Mesenchymal stem cell (in vitro differentiated cells and primary cell): ENCODE measurements around the gene SPTBN1.

ENCODE experiments used
- DNase-seq: peaks from one replicate; pipeline ENCODE4 v3.0.0-alpha.2; 2013
- H2AFZ ChIP-seq: one replicate; pipeline ENCODE4 v1.6.1; 2013; ENCODE audit warnings: low read depth, mild to moderate bottlenecking, control low read depth, inconsistent platforms, low read length, moderate library complexity
- H2AK5ac ChIP-seq: 2 replicates; pipeline ENCODE4 v1.6.1; 2013; ENCODE audit warnings: low read length, moderate library complexity, mild to moderate bottlenecking, inconsistent platforms; ENCODE audit not compliant: severe bottlenecking
- H2BK120ac ChIP-seq: one replicate; pipeline ENCODE4 v1.6.1; 2013; ENCODE audit warnings: low read depth, mild to moderate bottlenecking, inconsistent platforms, low read length, moderate library complexity
- H2BK12ac ChIP-seq, 2 experiments: one replicate each; pipeline ENCODE4 v1.6.1; 2013; ENCODE audit warnings: inconsistent platforms in 2 of 2, low read length in 2 of 2, mild to moderate bottlenecking in 2 of 2, moderate library complexity in 2 of 2, control low read depth in 1 of 2
- H2BK15ac ChIP-seq: one replicate; pipeline ENCODE4 v1.6.1; 2013; ENCODE audit warnings: mild to moderate bottlenecking, low read depth, inconsistent platforms; ENCODE audit not compliant: poor library complexity, severe bottlenecking
- H2BK5ac ChIP-seq: 2 replicates; pipeline ENCODE4 v1.6.1; 2013; ENCODE audit warnings: low read depth, mild to moderate bottlenecking, low read length, control low read depth, inconsistent platforms; ENCODE audit not compliant: poor library complexity, severe bottlenecking
- H3K14ac ChIP-seq, 2 experiments: one replicate each; pipeline ENCODE4 v1.6.1; 2013; ENCODE audit warnings: inconsistent platforms in 2 of 2, low read length in 2 of 2, control low read depth in 1 of 2, mild to moderate bottlenecking in 1 of 2, moderate library complexity in 1 of 2
- H3K18ac ChIP-seq, 2 experiments: one replicate each; pipeline ENCODE4 v1.6.1; 2013; ENCODE audit warnings: inconsistent platforms in 2 of 2, low read length in 2 of 2, control low read depth in 1 of 2, low read depth in 1 of 2, mild to moderate bottlenecking in 1 of 2
- H3K23ac ChIP-seq, 2 experiments: one replicate each; pipeline ENCODE4 v1.6.1; 2013; ENCODE audit warnings: inconsistent platforms in 2 of 2, low read length in 2 of 2, mild to moderate bottlenecking in 2 of 2, moderate library complexity in 2 of 2, control low read depth in 1 of 2
- H3K27ac ChIP-seq: 2 replicates; pipeline ENCODE4 v1.5.1; 2013; ENCODE audit warnings: mild to moderate bottlenecking, moderate library complexity, low read length, control low read depth, inconsistent platforms; ENCODE audit not compliant: poor library complexity, severe bottlenecking
- H3K27me3 ChIP-seq, 2 experiments: 2 replicates each; pipeline versions ENCODE4 v1.6.1 to v1.7.0; 2013; ENCODE audit warnings: low read length in 2 of 2, mild to moderate bottlenecking in 2 of 2, moderate library complexity in 2 of 2, control low read depth in 1 of 2, inconsistent platforms in 1 of 2; ENCODE audit not compliant: control insufficient read depth in 1 of 2, insufficient read depth in 1 of 2
- H3K36me3 ChIP-seq, 2 experiments: 2 replicates each; pipeline versions ENCODE4 v1.6.1 to v1.7.0; 2013; ENCODE audit warnings: low read length in 2 of 2, control low read depth in 1 of 2, inconsistent platforms in 1 of 2, low read depth in 1 of 2, mild to moderate bottlenecking in 1 of 2; ENCODE audit not compliant: insufficient read depth in 2 of 2, control insufficient read depth in 1 of 2
- H3K4ac ChIP-seq, 2 experiments: one replicate each; pipeline ENCODE4 v1.6.1; 2013; ENCODE audit warnings: inconsistent platforms in 2 of 2, low read length in 2 of 2, mild to moderate bottlenecking in 2 of 2, moderate library complexity in 2 of 2, control low read depth in 1 of 2, low read depth in 1 of 2
- H3K4me1 ChIP-seq: 2 replicates; pipeline ENCODE4 v1.6.1; 2013; ENCODE audit warnings: low read depth, low read length, control low read depth; ENCODE audit not compliant: control insufficient read depth, insufficient read depth
- H3K4me2 ChIP-seq: 2 replicates; pipeline ENCODE4 v1.6.1; 2013; ENCODE audit warnings: low read length, mild to moderate bottlenecking, inconsistent platforms; ENCODE audit not compliant: poor library complexity, severe bottlenecking
- H3K4me3 ChIP-seq, 2 experiments: 2 replicates each; pipeline versions ENCODE4 v1.5.1 to v1.7.0; 2013; ENCODE audit warnings: low read length in 2 of 2, mild to moderate bottlenecking in 2 of 2, control low read depth in 1 of 2, low read depth in 1 of 2; ENCODE audit not compliant: insufficient read depth in 1 of 2
- H3K79me1 ChIP-seq: replicated peaks from 2 replicates; pipeline ENCODE4 v1.6.1; 2013; ENCODE audit warnings: mild to moderate bottlenecking, control low read depth, low read length, inconsistent platforms; ENCODE audit not compliant: poor library complexity, severe bottlenecking
- H3K9ac ChIP-seq: 2 replicates; pipeline ENCODE4 v1.7.0; 2013; ENCODE audit warnings: mild to moderate bottlenecking, low read length, moderate library complexity
- H3K9me3 ChIP-seq: 2 replicates; pipeline ENCODE4 v1.7.0; 2013; ENCODE audit warnings: mild to moderate bottlenecking, low read length; ENCODE audit not compliant: control insufficient read depth
- H4K8ac ChIP-seq: one replicate; pipeline ENCODE4 v1.6.1; 2013; ENCODE audit warnings: inconsistent platforms, mild to moderate bottlenecking, low read length, moderate library complexity
- H4K91ac ChIP-seq: one replicate; pipeline ENCODE4 v1.6.1; 2013; ENCODE audit warnings: mild to moderate bottlenecking, low read length, inconsistent platforms
- WGBS: methylation state at CpG from one replicate; pipeline ENCODE4 v1.1.7; 2013; ENCODE audit warnings: mixed read lengths; 5-methylcytosine and 5-hydroxymethylcytosine counted together

The SPTBN1 gene

GRCh38 chr2:54716375-54716774 is 260.2 kb downstream of the SPTBN1 start:
- Histone ChIP-seq H3K18ac (no peak overlapping the region), H3K23ac (no peak overlapping the region), H3K36me3 (no peaks in the 10 kb centered on the region), H2BK15ac (no peak overlapping the region), H3K9ac (no peak overlapping the region), H2BK12ac (no peak overlapping the region), H3K4ac (no peak overlapping the region), H4K91ac (no peak overlapping the region), H3K79me1 (no peaks in the 10 kb centered on the region), H3K14ac (no peak overlapping the region), H3K27me3 (no peaks in the 10 kb centered on the region), H4K8ac (no peak overlapping the region), H3K27ac (no peak overlapping the region), H2AK5ac (no peak overlapping the region), H2AFZ (no peak overlapping the region), H3K4me3 (no peak overlapping the region), H3K4me1 (no peaks in the 10 kb centered on the region), H3K4me2 (no peak overlapping the region), H2BK5ac (no peak overlapping the region), H3K9me3 (no peaks in the 10 kb centered on the region), H2BK120ac (no peak overlapping the region)
- DNase-seq: no peak

GRCh38 chr2:54720563-54720962 is 264.4 kb downstream of the SPTBN1 start:
- H2BK12ac ChIP-seq: no peak overlapping the region

More at GRCh38 chr2:54720563-54720962, 264.4 kb downstream of the SPTBN1 start:
- Histone ChIP-seq H3K4me3 (no peak overlapping the region), H4K8ac (no peak overlapping the region), H3K18ac (no peak overlapping the region), H3K27me3 (peaks cover 5 to 6% of the 10 kb centered on the region in 2 experiments), H4K91ac (no peak overlapping the region), H2BK5ac (no peak overlapping the region), H2BK120ac (no peak overlapping the region), H3K36me3 (no peaks in the 10 kb centered on the region), H3K4me1 (peaks cover 7% of the 10 kb centered on the region), H3K14ac (no peak overlapping the region), H2AFZ (no peak overlapping the region), H2AK5ac (no peak overlapping the region), H3K4me2 (no peak overlapping the region), H3K79me1 (peaks cover 1% of the 10 kb centered on the region), H3K23ac (no peak overlapping the region), H3K4ac (no peak overlapping the region), H2BK15ac (no peak overlapping the region), H3K9me3 (no peaks in the 10 kb centered on the region), H3K27ac (no peak overlapping the region), H3K9ac (no peak overlapping the region)
- WGBS: 74% methylated on average over 2 of the region's 2 CpGs
- no peak for DNase-seq
